Measurements from ENCODE around the gene OTOG.

Gene OTOG

DNA sequence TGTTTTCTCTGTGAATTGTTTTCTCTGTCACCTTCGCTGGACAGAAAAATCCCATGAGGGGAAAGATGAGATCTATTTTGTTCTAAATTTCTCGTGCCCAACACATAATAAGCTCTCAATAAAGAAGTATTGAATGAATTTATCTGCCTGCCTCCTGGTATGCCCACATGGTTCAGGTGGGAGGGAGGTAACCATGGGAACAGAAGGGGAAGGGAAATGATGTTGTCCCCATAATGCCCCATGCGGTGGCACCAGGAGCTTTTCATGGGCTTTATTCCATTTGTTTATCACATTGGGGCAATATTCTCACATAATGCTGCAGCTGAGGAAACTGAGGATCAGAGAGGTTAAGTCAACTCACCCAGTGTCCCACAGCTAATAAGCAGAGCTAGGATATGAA is 11.6 kb upstream of the OTOG start:
- DNase-seq: no peak
- in situ Hi-C loops (cut with HindIII; ENCODE audit: low pct_ligation_motif_present, low pct_unique_long_range_greater_than_20kb, low sequenced_read_pairs): no loop called here

DNA sequence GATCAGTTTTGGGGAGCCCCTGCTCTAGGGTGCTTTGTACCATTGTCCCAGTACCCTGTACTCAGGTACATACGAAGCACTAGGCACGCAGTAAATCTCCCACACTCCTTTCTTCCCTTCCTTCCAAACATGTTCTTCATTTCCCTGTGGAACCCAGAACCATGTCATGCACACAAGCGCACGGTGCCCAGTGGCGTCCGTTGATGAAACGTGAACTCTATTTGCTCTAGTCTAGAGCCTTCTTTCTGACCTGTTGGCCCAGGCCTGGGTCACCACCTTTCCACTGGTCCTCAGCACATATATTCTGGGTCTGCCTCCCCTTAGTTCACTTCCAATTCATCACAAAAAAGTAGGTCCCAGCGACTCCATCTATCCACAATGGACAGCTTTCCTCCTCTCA is 9.8 kb upstream of the OTOG start:
- in situ Hi-C loops (cut with HindIII; ENCODE audit: low pct_ligation_motif_present, low pct_unique_long_range_greater_than_20kb, low sequenced_read_pairs): no loop called here
- no peak for DNase-seq

DNA sequence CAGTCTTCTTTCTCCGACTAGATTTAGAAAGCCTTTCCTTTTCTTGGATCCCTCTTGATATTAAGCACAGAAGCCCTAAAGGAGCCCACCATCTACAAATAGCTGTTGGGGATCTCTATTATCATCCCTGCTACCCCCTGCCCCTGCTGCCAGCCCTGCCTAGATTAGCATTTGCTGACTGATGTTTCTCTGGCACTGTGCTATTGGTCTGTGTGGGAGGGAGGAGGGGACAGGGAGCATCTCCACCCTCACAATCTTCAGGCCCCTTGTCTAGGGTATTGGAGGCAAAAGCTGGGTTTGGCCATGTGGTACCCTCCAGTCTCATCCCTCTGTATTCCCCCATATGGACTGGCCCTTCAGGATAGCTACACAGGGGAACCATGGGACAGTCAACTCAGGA is 9.0 kb upstream of the OTOG start:
- no peak for DNase-seq
- in situ Hi-C loops (cut with HindIII; ENCODE audit: low pct_ligation_motif_present, low pct_unique_long_range_greater_than_20kb, low sequenced_read_pairs): no loop called here

DNA sequence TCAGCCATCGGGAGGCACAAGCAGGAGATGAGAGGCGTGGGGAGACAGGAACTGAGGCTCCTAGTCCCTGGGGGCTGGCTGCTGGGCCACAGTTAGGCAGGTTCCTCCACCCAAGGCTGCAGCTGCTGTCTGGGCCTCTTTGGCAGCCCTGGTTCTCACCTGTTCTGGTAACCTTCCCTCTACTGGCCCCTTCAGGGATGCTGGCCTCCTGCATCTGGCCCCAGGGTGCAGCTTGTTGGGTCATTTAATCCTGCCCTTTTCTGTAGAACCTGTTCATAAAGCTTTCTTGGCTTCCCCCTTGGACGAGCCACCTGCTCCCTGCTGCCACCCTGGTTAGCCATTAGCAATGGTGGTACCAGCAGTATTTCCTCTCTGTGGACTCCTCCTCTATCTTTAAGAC is 8.3 kb upstream of the OTOG start:
- in situ Hi-C loops (cut with HindIII; ENCODE audit: low pct_ligation_motif_present, low pct_unique_long_range_greater_than_20kb, low sequenced_read_pairs): no loop called here

DNA sequence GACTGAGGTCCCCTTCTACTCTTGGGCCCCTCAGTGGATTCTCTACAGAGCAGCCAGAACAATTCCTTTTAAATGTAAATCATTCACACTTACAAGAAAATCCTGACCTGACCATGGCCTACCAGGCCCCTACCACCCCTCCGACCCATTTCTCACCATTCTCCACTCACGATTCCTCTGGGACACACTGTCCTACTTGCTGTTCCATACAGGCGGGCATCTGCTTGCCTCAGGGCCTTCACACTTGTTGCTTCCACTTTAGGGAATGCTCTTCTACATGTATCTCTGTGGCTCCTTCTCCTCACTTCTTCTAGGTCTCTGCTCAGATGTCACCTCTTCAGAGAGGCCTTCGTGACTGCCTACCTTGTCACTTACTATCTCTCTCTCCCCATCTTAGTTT is 6.3 kb upstream of the OTOG start:
- in situ Hi-C loops (cut with HindIII; ENCODE audit: low pct_ligation_motif_present, low pct_unique_long_range_greater_than_20kb, low sequenced_read_pairs): no loop called here
- DNase-seq: no peak

More for the DNA sequence above, 8.3 kb upstream of the OTOG start:
- DNase-seq: no peak

DNA sequence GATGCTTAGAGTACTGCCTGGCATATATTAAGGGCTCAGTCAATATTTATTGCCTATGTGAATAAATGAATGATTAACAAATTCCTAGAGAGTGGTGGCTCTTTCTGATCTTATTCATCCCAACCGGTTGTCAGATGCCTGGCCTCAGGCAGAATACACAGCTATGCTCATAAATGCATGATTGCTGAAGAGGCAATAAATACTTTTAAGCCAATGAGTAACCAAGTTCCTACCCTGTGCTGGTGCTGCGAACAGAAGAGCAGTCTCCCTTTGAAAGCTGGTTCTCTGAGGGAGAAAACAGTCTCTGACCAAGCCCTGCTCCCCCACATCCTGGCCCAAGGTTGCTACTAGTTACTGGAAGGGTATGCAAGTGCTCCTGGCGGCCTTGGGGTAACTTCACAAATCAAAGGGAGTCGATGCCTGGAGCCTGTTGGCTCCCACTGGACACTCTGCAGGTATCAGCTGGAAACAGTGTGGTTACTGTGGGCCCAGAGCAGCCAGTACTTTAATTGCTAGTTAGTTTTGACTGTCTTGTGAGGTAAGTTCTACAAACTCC is 5.7 kb upstream of the OTOG start:
- in situ Hi-C loops (cut with HindIII; ENCODE audit: low pct_ligation_motif_present, low pct_unique_long_range_greater_than_20kb, low sequenced_read_pairs): no loop called here
- peak; percentile 24 for DNase-seq

DNA sequence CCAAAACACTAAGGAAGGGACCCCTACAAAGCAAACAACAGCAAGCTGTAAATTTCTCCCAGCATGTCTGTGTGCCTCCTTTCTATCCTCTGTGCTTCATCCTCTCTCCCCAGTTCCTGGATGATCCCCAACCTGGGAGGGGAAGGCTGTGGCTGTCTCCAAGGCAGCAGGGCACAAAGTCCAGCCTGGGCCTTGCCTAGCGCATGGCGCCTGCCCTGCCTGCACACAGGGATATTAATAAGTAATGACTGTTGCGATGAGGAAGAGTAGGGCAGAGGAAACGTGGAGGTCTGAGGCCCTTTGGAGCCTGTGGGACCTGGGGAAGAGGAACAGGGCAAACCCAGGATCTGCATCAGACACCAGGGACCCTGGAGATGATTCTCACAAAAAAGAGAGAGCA is 4.8 kb upstream of the OTOG start:
- DNase-seq: peak; percentile 28
- in situ Hi-C loops (cut with HindIII; ENCODE audit: low pct_ligation_motif_present, low pct_unique_long_range_greater_than_20kb, low sequenced_read_pairs): no loop called here

DNA sequence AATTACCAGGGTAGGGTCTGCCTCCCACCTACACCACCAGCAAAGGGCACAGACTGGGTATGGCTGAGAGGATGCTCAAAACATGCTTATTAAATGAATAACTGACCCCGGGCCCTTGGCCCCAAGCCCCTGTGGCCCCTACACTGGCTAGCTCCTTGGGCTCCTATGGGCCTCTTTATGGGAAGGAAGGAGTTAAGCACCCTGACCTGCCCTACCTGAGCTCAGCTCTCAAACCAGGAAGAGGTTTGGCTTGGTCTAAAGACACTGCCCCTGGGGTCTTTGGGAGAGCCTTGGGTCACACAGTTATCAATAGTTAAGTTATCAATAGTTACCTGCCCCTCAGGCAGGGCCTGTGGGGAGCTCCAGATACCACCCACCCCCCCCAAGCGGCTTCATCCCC is 4.0 kb upstream of the OTOG start:
- in situ Hi-C loops (cut with HindIII; ENCODE audit: low pct_ligation_motif_present, low pct_unique_long_range_greater_than_20kb, low sequenced_read_pairs): no loop called here

DNA sequence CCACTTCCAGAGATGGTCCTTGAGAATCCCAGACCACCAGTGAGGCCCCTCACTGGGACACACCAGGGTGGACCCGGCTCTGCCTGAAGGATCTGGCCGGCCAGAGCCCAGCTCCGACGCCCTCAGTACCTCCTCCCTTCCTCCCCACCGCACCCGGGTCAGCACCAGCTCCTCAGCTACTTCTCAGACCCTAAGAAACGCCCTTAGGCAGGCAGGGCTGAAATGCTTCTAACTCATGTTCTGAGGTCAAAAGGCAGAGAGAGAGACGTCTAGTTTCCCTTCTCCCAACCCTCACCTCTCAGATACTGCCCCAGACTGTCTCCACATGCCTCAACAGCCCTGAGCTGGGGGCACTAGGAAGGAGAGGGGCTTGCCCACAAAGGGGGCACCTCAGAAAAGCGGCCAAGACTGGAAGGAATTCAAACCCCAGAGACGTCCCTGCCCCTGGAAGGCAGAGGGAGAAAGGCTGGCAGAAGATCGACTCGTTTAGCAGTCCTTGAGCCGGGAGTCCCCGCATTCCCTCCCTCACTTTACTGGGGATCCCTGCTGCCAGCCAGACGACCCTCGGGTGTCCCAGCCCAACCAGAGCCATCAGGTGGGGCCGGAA is 3.4 kb upstream of the OTOG start:
- no peak for DNase-seq
- in situ Hi-C loops (cut with HindIII; ENCODE audit: low pct_ligation_motif_present, low pct_unique_long_range_greater_than_20kb, low sequenced_read_pairs): no loop called here

More for the DNA sequence above, 4.0 kb upstream of the OTOG start:
- DNase-seq: no peak

DNA sequence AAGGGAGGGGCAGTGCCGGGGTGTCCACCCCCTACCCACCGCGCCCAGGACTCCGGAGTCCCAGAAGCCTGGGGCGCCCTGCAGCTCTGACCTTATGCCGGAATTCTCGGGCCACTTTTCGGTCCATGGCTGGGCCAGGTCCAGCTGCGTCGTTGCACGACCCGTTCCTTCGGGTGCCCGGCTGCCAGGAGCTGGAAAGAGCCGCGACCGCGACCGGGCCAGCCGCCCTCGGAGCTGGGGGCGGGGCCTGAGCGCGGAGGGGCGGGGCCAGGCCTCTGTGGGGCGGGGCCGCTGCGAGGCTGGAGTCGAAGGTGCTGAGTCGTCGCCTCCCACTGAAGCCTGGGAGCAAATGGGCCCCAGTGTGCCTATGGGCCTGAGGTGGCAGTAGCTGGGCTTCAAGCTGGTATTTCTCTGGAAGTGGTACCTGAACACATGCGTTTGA is 2.9 kb upstream of the OTOG start, which contains the start of gene USH1C:
Gene USH1C (minus strand): TSS at position 236 of the 442 bp plus-strand sequence. CDS start 109 bp downstream, at position 127.
- DNase-seq: peak; percentile 25
- in situ Hi-C loops (cut with HindIII; ENCODE audit: low pct_ligation_motif_present, low pct_unique_long_range_greater_than_20kb, low sequenced_read_pairs): no loop called here

DNA sequence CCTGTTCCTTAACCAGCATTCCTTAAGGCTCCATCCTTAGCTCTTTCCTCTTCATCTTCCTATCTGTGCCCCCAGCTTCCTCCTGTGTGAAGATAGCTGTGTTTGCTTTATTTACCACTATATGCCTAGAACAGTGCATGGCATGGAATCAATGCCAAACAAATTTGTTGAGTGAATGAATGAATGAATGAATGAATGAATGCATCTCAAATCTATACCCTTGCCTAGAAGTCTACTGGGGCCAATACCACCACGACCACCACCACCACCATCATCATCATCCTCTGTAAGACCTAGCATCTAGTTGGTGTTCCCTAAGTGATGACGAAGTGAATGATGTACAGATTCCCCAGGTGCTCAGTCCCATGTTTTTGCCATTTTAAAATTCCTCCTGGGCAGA is 819 bp upstream of the OTOG start:
- in situ Hi-C loops (cut with HindIII; ENCODE audit: low pct_ligation_motif_present, low pct_unique_long_range_greater_than_20kb, low sequenced_read_pairs): no loop called here
- DNase-seq: no peak

DNA sequence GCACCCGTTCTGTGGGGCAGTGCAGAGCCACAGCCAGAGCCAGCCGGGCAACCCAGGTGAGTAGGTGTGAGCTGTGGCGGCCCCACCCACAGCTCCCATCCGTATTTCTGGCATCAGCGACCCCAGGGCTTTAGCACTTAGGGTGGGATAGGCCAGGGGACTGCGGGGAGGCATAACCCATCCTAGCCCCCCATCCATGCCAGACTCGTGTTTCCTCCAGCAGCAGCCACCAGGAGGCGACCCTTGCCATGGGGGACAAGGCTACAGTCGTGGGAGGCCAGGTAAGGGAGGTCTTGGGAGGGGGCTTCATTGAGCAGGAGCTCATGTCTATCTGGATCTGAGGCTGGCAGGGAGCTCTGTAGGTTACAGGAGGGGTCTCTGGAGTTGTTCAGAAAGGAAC is 873 bp downstream of the OTOG start:
- in situ Hi-C loops (cut with HindIII; ENCODE audit: low pct_ligation_motif_present, low pct_unique_long_range_greater_than_20kb, low sequenced_read_pairs): no loop called here
- no peak for DNase-seq

DNA sequence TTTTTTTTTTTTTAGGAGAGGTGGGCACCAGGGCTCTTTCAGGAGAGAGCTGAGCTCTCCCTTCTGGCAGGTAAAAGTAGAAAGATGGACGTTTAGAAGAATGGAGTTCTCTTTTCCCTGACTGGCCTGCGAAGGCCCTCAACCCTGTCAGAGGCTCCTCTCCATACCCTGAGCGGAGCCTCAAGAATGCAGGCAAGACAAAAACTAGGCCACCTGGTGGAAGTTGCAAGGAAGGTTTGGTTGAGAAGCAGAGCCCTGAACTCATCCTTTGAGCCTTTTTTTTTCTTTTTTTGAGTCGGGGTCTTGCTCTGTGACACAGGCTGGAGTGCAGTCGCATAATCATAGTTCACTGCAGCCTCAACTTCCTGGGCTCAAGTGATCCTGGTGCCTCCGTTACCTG is 1.4 kb downstream of the OTOG start:
- no peak for DNase-seq
- in situ Hi-C loops (cut with HindIII; ENCODE audit: low pct_ligation_motif_present, low pct_unique_long_range_greater_than_20kb, low sequenced_read_pairs): no loop called here

DNA sequence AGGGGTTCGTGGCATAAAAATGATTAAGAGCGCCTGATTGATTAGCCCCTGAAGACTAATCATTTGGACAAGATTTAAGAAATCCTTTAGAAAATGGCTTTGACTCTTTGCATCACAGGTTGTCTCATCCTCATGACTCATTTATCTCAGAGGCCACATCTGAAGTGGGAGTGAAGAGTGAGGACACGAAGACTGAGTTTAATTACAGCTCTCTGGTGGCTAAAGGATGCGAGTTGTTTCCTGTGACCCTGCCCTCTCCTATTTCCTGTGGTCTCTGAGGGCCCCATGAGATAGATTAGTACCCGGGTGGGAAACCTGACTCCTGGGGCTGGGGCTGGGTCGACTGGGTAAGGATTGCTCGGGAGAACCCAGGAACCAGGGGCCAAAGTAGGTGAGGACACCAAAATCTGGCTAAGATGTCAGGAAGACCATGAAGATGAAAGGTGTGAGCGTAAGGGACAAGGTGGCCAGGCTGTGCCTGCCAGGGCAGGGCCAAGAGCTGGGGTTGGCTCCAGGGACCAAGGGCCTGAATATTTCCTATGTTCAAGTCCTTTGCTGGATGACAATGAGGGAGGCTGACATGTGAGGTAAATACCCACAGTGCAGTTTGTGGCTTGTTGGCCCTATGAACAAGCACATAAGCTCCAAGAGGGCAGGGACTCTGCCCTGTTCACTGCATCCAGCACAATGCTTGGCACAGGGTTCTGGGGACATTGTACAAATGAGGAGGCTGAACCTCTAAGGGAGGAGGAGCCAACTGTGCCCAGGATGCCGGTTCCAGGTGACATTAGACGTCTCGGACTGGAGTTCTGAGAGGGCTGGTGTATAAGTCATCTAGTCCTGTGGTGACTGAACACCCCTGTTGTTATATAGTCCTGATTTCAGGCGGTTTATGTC is 3.6 kb downstream of the OTOG start:
- in situ Hi-C loops (cut with HindIII; ENCODE audit: low pct_ligation_motif_present, low pct_unique_long_range_greater_than_20kb, low sequenced_read_pairs): no loop called here
- no peak for DNase-seq

DNA sequence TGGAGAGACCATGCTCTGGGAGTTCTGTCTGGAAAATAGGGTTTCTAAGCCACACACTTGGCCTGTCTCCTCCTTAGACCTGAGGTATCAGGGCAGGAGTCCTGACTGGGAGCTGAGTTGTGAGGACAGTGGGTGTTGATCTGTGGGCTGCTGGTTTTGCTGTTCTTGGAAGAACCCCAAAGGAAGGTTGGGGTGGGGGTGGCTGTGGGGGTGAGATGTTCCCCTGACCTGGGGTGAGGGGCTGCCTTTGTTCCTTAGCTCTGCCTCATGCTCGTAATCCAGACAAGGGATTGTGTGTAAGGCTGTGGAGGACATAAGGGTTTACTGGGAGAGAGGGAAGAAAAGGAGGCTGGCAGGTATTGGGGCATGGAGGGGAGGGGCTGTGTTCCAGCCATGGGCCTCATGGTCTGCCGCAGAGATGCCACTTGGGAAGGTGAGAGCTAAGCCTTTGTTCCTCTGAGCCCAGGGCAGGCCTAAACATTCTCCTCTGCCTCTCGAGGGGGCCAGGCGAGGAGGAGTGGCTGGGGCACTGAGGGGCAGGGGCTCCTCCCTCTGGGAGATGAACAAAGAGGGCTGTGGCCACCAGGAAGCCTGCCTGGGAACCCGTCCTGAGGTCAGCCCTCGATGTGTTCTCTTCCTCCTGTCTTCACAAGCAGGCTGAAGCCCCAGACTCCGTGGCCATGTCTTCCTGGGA is 4.4 kb downstream of the OTOG start:
- in situ Hi-C loops (cut with HindIII; ENCODE audit: low pct_ligation_motif_present, low pct_unique_long_range_greater_than_20kb, low sequenced_read_pairs): no loop called here
- DNase-seq: no peak

DNA sequence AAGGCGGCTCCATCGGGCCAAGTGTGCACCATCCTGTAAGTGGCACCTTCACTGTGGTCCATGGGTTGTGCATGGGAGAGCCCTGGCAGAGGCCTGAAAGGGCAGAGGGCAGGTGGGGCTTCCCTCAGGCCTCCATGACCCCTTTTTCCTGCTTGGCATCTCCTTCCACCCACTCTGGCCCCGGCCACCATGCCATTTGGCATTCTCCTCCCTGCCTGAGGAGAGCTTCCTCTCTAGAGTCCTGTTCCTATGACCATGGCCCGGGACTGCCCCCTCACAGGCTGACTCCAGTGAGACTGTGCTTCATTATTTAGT is 4.9 kb downstream of the OTOG start:
- in situ Hi-C loops (cut with HindIII; ENCODE audit: low pct_ligation_motif_present, low pct_unique_long_range_greater_than_20kb, low sequenced_read_pairs): no loop called here
- no peak for DNase-seq

DNA sequence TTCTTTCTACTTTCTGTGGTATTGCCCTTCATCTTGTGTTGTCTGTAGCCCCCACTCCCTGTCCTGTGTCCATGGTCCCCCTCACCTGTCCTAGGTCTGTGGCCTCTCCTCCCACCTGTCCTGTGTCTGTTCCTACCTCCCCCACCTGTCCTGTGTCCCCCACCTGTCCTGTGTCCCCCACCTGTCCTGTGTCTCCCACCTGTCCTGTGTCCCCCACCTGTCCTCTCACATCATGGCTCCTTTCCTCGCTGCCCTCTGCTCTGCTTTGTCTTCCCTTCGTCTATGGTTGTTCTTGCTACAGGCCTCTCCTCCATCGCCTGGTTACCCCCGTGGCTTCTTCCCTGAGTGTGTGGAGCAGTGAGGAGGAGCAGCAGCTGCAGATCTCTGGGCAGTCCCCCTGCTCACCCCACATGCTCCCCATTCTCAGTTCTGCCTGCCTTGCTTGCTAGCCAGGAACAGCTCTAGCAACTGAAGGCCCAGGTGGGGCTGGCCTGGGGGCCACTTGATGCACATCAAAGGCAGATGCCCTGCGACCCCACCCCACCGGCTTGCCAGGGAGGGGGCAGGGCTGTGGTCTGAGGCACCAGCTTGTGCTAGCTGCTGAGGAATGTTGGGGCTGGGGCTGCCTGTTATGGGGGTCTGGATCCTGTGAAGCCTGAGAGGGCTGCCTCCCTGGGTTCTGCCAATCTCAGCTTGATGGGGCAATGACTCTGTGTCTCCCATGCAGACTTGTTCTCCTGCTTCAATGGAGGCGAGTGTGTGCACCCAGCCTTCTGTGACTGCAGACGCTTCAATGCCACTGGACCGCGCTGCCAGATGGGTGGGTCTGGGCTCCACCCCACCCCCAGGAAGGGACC is 5.6 kb downstream of the OTOG start:
- in situ Hi-C loops (cut with HindIII; ENCODE audit: low pct_ligation_motif_present, low pct_unique_long_range_greater_than_20kb, low sequenced_read_pairs): no loop called here

DNA sequence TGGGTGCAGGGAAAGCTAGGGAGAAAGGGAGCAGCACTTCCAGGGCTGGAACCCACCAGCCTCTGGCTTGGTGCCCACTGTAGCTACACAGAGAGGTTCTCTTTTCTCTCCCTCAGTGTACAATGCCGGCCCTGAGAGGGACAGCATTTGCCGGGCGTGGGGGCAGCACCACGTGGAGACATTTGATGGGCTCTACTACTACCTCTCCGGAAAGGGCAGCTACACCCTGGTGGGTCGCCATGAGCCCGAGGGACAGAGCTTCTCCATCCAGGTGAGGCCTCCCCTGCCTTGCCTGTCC is 6.1 kb downstream of the OTOG start:
- in situ Hi-C loops (cut with HindIII; ENCODE audit: low pct_ligation_motif_present, low pct_unique_long_range_greater_than_20kb, low sequenced_read_pairs): no loop called here
- DNase-seq: no peak

More for the DNA sequence above, 5.6 kb downstream of the OTOG start:
- DNase-seq: no peak

DNA sequence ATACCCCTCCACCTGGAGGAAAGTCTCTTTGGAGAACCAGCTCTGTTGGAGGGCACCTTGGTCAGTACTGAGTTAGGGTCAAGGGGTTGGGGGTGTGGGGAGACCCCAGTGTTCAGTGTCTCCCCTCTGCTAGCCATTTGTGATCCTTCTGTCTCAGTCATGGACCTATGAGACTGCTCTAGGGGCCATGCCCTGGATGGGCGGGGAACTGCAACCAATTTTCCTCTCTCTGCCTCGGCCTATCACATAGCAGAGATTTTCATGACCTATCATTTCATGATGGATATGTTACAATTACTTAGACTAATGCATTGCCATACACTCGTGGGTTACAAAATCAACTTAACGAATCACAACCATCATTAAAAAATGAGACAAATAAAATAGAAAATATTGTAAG is 7.4 kb downstream of the OTOG start:
- DNase-seq: no peak
- in situ Hi-C loops (cut with HindIII; ENCODE audit: low pct_ligation_motif_present, low pct_unique_long_range_greater_than_20kb, low sequenced_read_pairs): no loop called here

All from ACHN (cell line).